Measurements from ENCODE around the gene ZC3H18.

The ZC3H18 gene

GRCh38 chr16:88537859-88538258, 32.3 kb upstream of the ZC3H18 start:
- peaks cover 9% of the 10 kb centered on the region for H3K36me3 ChIP-seq (ENCODE audit: insufficient read depth, insufficient read length, low read length)
- H3K27me3 ChIP-seq (ENCODE audit: insufficient read depth, insufficient read length), result peaks cover 4% of the 10 kb centered on the region
- no peak overlapping the region for H3K4me3 ChIP-seq (ENCODE audit: insufficient read length, low read depth)
- TF ChIP-seq ZNF274 (IDR thresholded peaks at IDR 0.05; ENCODE audit: low read depth, low read length) (no peak), YY1 (IDR thresholded peaks at IDR 0.05; ENCODE audit: insufficient read depth, insufficient read length) (no peak), SUZ12 (IDR thresholded peaks at IDR 0.05; ENCODE audit: extremely low read depth, insufficient read depth, insufficient read length) (no peak)
- no peak overlapping the region for H3K9ac ChIP-seq (ENCODE audit: insufficient read length, low read depth)
- no peak for DNase-seq (ENCODE audit: low read depth, low spot score)
- H3K9me3 ChIP-seq (ENCODE audit: insufficient read depth, low read length), result peaks cover 9% of the 10 kb centered on the region
- H3K4me1 ChIP-seq (ENCODE audit: insufficient read depth, insufficient read length), result peaks cover 42% of the 10 kb centered on the region

- DNase-seq (ENCODE audit: low read depth, low spot score), result no peak
- H3K4me3 ChIP-seq (ENCODE audit: insufficient read length, low read depth), result no peak overlapping the region
- H3K9me3 ChIP-seq (ENCODE audit: insufficient read depth, low read length), result peaks cover 16% of the 10 kb centered on the region
- H3K27me3 ChIP-seq (ENCODE audit: insufficient read depth, insufficient read length), result peaks cover 4% of the 10 kb centered on the region
- peaks cover 9% of the 10 kb centered on the region for H3K36me3 ChIP-seq (ENCODE audit: insufficient read depth, insufficient read length, low read length)
- TF ChIP-seq ZNF274 (IDR thresholded peaks at IDR 0.05; ENCODE audit: low read depth, low read length) (no peak), SUZ12 (IDR thresholded peaks at IDR 0.05; ENCODE audit: extremely low read depth, insufficient read depth, insufficient read length) (no peak), YY1 (IDR thresholded peaks at IDR 0.05; ENCODE audit: insufficient read depth, insufficient read length) (no peak)
- H3K4me1 ChIP-seq (ENCODE audit: insufficient read depth, insufficient read length), result peaks cover 41% of the 10 kb centered on the region
- H3K9ac ChIP-seq (ENCODE audit: insufficient read length, low read depth), result no peak overlapping the region
Observed at GRCh38 chr16:88538366-88539060, 31.7 kb upstream of the ZC3H18 start.

GRCh38 chr16:88539261-88539651, 30.9 kb upstream of the ZC3H18 start:
- no peak overlapping the region for H3K4me3 ChIP-seq (ENCODE audit: insufficient read length, low read depth)
- peaks cover 23% of the 10 kb centered on the region for H3K9me3 ChIP-seq (ENCODE audit: insufficient read depth, low read length)
- H3K4me1 ChIP-seq (ENCODE audit: insufficient read depth, insufficient read length), result peaks cover 41% of the 10 kb centered on the region
- peaks cover 9% of the 10 kb centered on the region for H3K36me3 ChIP-seq (ENCODE audit: insufficient read depth, insufficient read length, low read length)
- peak overlapping the region; percentile 50 for H3K9ac ChIP-seq (ENCODE audit: insufficient read length, low read depth)
- peaks cover 4% of the 10 kb centered on the region for H3K27me3 ChIP-seq (ENCODE audit: insufficient read depth, insufficient read length)
- TF ChIP-seq YY1 (IDR thresholded peaks at IDR 0.05; ENCODE audit: insufficient read depth, insufficient read length), result no peak
- no peak for TF ChIP-seq SUZ12 (IDR thresholded peaks at IDR 0.05; ENCODE audit: extremely low read depth, insufficient read depth, insufficient read length)
- no peak for TF ChIP-seq ZNF274 (IDR thresholded peaks at IDR 0.05; ENCODE audit: low read depth, low read length)
- no peak for DNase-seq (ENCODE audit: low read depth, low spot score)

- Histone ChIP-seq H3K36me3 (ENCODE audit: insufficient read depth, insufficient read length, low read length) (peaks cover 9% of the 10 kb centered on the region), H3K4me1 (ENCODE audit: insufficient read depth, insufficient read length) (peaks cover 41% of the 10 kb centered on the region), H3K4me3 (ENCODE audit: insufficient read length, low read depth) (no peak overlapping the region), H3K9ac (ENCODE audit: insufficient read length, low read depth) (peak overlapping the region; percentile 50), H3K9me3 (ENCODE audit: insufficient read depth, low read length) (peaks cover 26% of the 10 kb centered on the region), H3K27me3 (ENCODE audit: insufficient read depth, insufficient read length) (peaks cover 4% of the 10 kb centered on the region)
- no peak for TF ChIP-seq SUZ12 (IDR thresholded peaks at IDR 0.05; ENCODE audit: extremely low read depth, insufficient read depth, insufficient read length)
- no peak for TF ChIP-seq YY1 (IDR thresholded peaks at IDR 0.05; ENCODE audit: insufficient read depth, insufficient read length)
- TF ChIP-seq ZNF274 (IDR thresholded peaks at IDR 0.05; ENCODE audit: low read depth, low read length), result no peak
- no peak for DNase-seq (ENCODE audit: low read depth, low spot score)
Observed at GRCh38 chr16:88539652-88540345, 30.4 kb upstream of the ZC3H18 start.

- TF ChIP-seq SUZ12 (IDR thresholded peaks at IDR 0.05; ENCODE audit: extremely low read depth, insufficient read depth, insufficient read length), result no peak
- no peak for TF ChIP-seq ZNF274 (IDR thresholded peaks at IDR 0.05; ENCODE audit: low read depth, low read length)
- no peak for TF ChIP-seq YY1 (IDR thresholded peaks at IDR 0.05; ENCODE audit: insufficient read depth, insufficient read length)
Observed at GRCh38 chr16:88540346-88540977, 29.7 kb upstream of the ZC3H18 start.

GRCh38 chr16:88541831-88542616, 28.2 kb upstream of the ZC3H18 start:
- no peak overlapping the region for H3K9ac ChIP-seq (ENCODE audit: insufficient read length, low read depth)
- TF ChIP-seq SUZ12 (IDR thresholded peaks at IDR 0.05; ENCODE audit: extremely low read depth, insufficient read depth, insufficient read length) (no peak), YY1 (IDR thresholded peaks at IDR 0.05; ENCODE audit: insufficient read depth, insufficient read length) (no peak), ZNF274 (IDR thresholded peaks at IDR 0.05; ENCODE audit: low read depth, low read length) (no peak)
- no peaks in the 10 kb centered on the region for H3K36me3 ChIP-seq (ENCODE audit: insufficient read depth, insufficient read length, low read length)
- H3K4me3 ChIP-seq (ENCODE audit: insufficient read length, low read depth), result no peak overlapping the region
- peaks cover 32% of the 10 kb centered on the region for H3K4me1 ChIP-seq (ENCODE audit: insufficient read depth, insufficient read length)
- peaks cover 26% of the 10 kb centered on the region for H3K9me3 ChIP-seq (ENCODE audit: insufficient read depth, low read length)
- no peak for DNase-seq (ENCODE audit: low read depth, low spot score)
- peaks cover 12% of the 10 kb centered on the region for H3K27me3 ChIP-seq (ENCODE audit: insufficient read depth, insufficient read length)

More at GRCh38 chr16:88540346-88540977, 29.7 kb upstream of the ZC3H18 start:
- peaks cover 3% of the 10 kb centered on the region for H3K36me3 ChIP-seq (ENCODE audit: insufficient read depth, insufficient read length, low read length)
- H3K4me3 ChIP-seq (ENCODE audit: insufficient read length, low read depth), result no peak overlapping the region
- H3K9ac ChIP-seq (ENCODE audit: insufficient read length, low read depth), result peak overlapping the region; percentile 50
- peaks cover 5% of the 10 kb centered on the region for H3K27me3 ChIP-seq (ENCODE audit: insufficient read depth, insufficient read length)
- H3K9me3 ChIP-seq (ENCODE audit: insufficient read depth, low read length), result peaks cover 26% of the 10 kb centered on the region
- H3K4me1 ChIP-seq (ENCODE audit: insufficient read depth, insufficient read length), result peaks cover 35% of the 10 kb centered on the region
- DNase-seq (ENCODE audit: low read depth, low spot score), result no peak
